WTC11 (cell line): Measurements from ENCODE around the gene SEMA5B. TPM values are rescaled to one million over a fixed set of nuclear protein-coding genes. Genes with fewer than 3 reads are reported as not detected.

Experiments
- ATAC-seq: fragments of 200-7000 bp; cut with Tn5 transposase; 2 replicates; pipeline ENCODE4 v1.10.0; 2021; ENCODE audit warnings: mild to moderate bottlenecking, moderate library complexity
- CTCF ChIA-PET: fragments of 300-600 bp; sonication (Branson Sonifier 250); formaldehyde crosslinking; loops from one replicate; lab custom pipeline; 2021; ENCODE audit warnings: antibody characterized with exemption; lab: Charles Lee
- POLR2A ChIA-PET: fragments of 350-600 bp; sonication (Branson Sonifier 250); formaldehyde crosslinking; loops from one replicate; lab custom pipeline; 2021; ENCODE audit warnings: antibody characterized with exemption; lab: Charles Lee
- DNase-seq: peaks from one replicate; pipeline ENCODE4 v3.0.0; 2021; ENCODE audit warnings: low spot score
- H3K27ac Mint-ChIP-seq: 2 replicates; pipeline ENCODE4 v1.8.0; 2021; ENCODE audit warnings: mixed read lengths
- H3K27me3 Mint-ChIP-seq: 2 replicates; pipeline ENCODE4 v1.8.0; 2021; ENCODE audit warnings: low read depth, mild to moderate bottlenecking, moderate library complexity, mixed read lengths
- H3K36me3 Mint-ChIP-seq: 2 replicates; pipeline ENCODE4 v1.8.0; 2021; ENCODE audit warnings: mixed read lengths
- H3K4me1 Mint-ChIP-seq: 2 replicates; pipeline ENCODE4 v1.8.0; 2022; ENCODE audit warnings: mixed read lengths
- H3K4me3 Mint-ChIP-seq: 2 replicates; pipeline ENCODE4 v1.8.0; 2021; ENCODE audit warnings: mild to moderate bottlenecking, moderate library complexity, mixed read lengths
- H3K9me3 Mint-ChIP-seq: 2 replicates; pipeline ENCODE4 v1.8.0; 2021; ENCODE audit warnings: mixed read lengths
- CREB1 ChIP-seq: sonication (generic); formaldehyde crosslinking; IDR thresholded peaks from 2 replicates; pipeline ENCODE4 v1.8.0; 2023; ENCODE audit warnings: mild to moderate bottlenecking, missing genetic modification reagents
- E2F1 ChIP-seq: sonication (generic); formaldehyde crosslinking; IDR thresholded peaks from 2 replicates; pipeline ENCODE4 v1.8.0; 2022; ENCODE audit warnings: mild to moderate bottlenecking, missing genetic modification reagents
- EMX1 ChIP-seq: fragments of 250-450 bp; sonication (Bioruptor Pico); IDR thresholded peaks from 2 replicates; pipeline ENCODE4 v1.8.0; 2021; ENCODE audit warnings: mild to moderate bottlenecking
- FOXJ3 ChIP-seq: sonication (generic); formaldehyde crosslinking; IDR thresholded peaks from 2 replicates; pipeline ENCODE4 v1.9.0; 2021; ENCODE audit warnings: missing genetic modification reagents, mild to moderate bottlenecking, borderline replicate concordance
- GABPB1 ChIP-seq: sonication (generic); formaldehyde crosslinking; IDR thresholded peaks from 2 replicates; pipeline ENCODE4 v1.8.1; 2023; ENCODE audit warnings: mild to moderate bottlenecking, missing genetic modification reagents
- HMGXB4 ChIP-seq: sonication (generic); formaldehyde crosslinking; IDR thresholded peaks from 2 replicates; pipeline ENCODE4 v1.8.1; 2023; ENCODE audit warnings: mild to moderate bottlenecking, moderate library complexity, missing genetic modification reagents
- JAZF1 ChIP-seq: fragments of 250-450 bp; sonication (Bioruptor Pico); IDR thresholded peaks from 2 replicates; pipeline ENCODE4 v1.9.0; 2021; ENCODE audit warnings: moderate library complexity, mild to moderate bottlenecking, inconsistent platforms
- KAT7 ChIP-seq: sonication (generic); formaldehyde crosslinking; IDR thresholded peaks from 2 replicates; pipeline ENCODE4 v1.8.1; 2023; ENCODE audit warnings: missing genetic modification reagents, mild to moderate bottlenecking, borderline replicate concordance
- MLX ChIP-seq: sonication (generic); formaldehyde crosslinking; IDR thresholded peaks from 2 replicates; pipeline ENCODE4 v1.8.1; 2023; ENCODE audit warnings: mild to moderate bottlenecking, missing genetic modification reagents, moderate library complexity
- NFATC4 ChIP-seq: fragments of 250-450 bp; sonication (Bioruptor Pico); IDR thresholded peaks from 2 replicates; pipeline ENCODE4 v1.9.0; 2021; ENCODE audit warnings: mild to moderate bottlenecking
- NR1H2 ChIP-seq: sonication (generic); formaldehyde crosslinking; IDR thresholded peaks from 2 replicates; pipeline ENCODE4 v1.9.0; 2021; ENCODE audit warnings: mild to moderate bottlenecking, moderate library complexity, missing genetic modification reagents
- SMAD3 ChIP-seq: sonication (generic); formaldehyde crosslinking; IDR thresholded peaks from 2 replicates; pipeline ENCODE4 v1.8.0; 2022; ENCODE audit warnings: missing genetic modification reagents, mild to moderate bottlenecking, borderline replicate concordance
- TCF7 ChIP-seq: sonication (generic); formaldehyde crosslinking; IDR thresholded peaks from 2 replicates; pipeline ENCODE4 v1.8.0; 2022; ENCODE audit warnings: mild to moderate bottlenecking, low read depth, missing genetic modification reagents, moderate library complexity
- TP53 ChIP-seq: sonication (generic); formaldehyde crosslinking; IDR thresholded peaks from 2 replicates; pipeline ENCODE4 v1.8.1; 2023; ENCODE audit warnings: mild to moderate bottlenecking, missing genetic modification reagents
- USF1 ChIP-seq: sonication (generic); formaldehyde crosslinking; IDR thresholded peaks from 2 replicates; pipeline ENCODE4 v1.8.0; 2022; ENCODE audit warnings: mild to moderate bottlenecking, missing genetic modification reagents
- ZNF281 ChIP-seq: sonication (generic); formaldehyde crosslinking; IDR thresholded peaks from 2 replicates; pipeline ENCODE4 v1.8.0; 2023; ENCODE audit warnings: mild to moderate bottlenecking, missing genetic modification reagents
- ZNF317 ChIP-seq: sonication (generic); formaldehyde crosslinking; IDR thresholded peaks from 2 replicates; pipeline ENCODE4 v1.8.1; 2023; ENCODE audit warnings: low read depth, mild to moderate bottlenecking, moderate library complexity, missing genetic modification reagents, borderline replicate concordance
- ZNF512 ChIP-seq: sonication (generic); formaldehyde crosslinking; IDR thresholded peaks from 2 replicates; pipeline ENCODE4 v1.8.1; 2022; ENCODE audit warnings: missing genetic modification reagents, borderline replicate concordance
- total RNA-seq: library from RNA; stranded (reverse); gene quantifications from 3 replicates; pipeline ENCODE4 v1.2.3, GENCODE V29; 2021
- TF ChIP-seq, protein P1 (sequence below): fragments of 250-450 bp; sonication (Bioruptor Pico); conservative IDR thresholded peaks from 2 replicates; pipeline ENCODE4 v1.9.0; 2021; ENCODE audit warnings: mild to moderate bottlenecking
- TF ChIP-seq, protein P2 (sequence below): fragments of 250-450 bp; sonication (Bioruptor Pico); IDR thresholded peaks from 2 replicates; pipeline ENCODE4 v1.9.0; 2021; ENCODE audit warnings: mild to moderate bottlenecking

Gene SEMA5B
- total RNA-seq, 1 experiment from 2014 or later = 20.7 TPM

GRCh38 chr3:123064914-123065313 is 37.4 kb upstream of the SEMA5B start:
- TF ChIP-seq ZNF317 (CRISPR knock-in tag) (no peak), HMGXB4 (no peak), GABPB1 (CRISPR knock-in tag) (no peak), NFATC4 (CRISPR knock-in tag) (no peak), JAZF1 (CRISPR knock-in tag) (no peak), ZNF512 (CRISPR knock-in tag) (no peak), TCF7 (CRISPR knock-in tag) (no peak), KAT7 (CRISPR knock-in tag) (no peak), USF1 (no peak), ZNF281 (CRISPR knock-in tag) (no peak), FOXJ3 (CRISPR knock-in tag) (no peak), CREB1 (CRISPR knock-in tag) (no peak), EMX1 (CRISPR knock-in tag) (no peak), SMAD3 (no peak), TP53 (CRISPR knock-in tag) (no peak), E2F1 (CRISPR knock-in tag) (no peak), MLX (CRISPR knock-in tag) (no peak), NR1H2 (CRISPR knock-in tag) (no peak)
- TF ChIP-seq, protein P1, sequence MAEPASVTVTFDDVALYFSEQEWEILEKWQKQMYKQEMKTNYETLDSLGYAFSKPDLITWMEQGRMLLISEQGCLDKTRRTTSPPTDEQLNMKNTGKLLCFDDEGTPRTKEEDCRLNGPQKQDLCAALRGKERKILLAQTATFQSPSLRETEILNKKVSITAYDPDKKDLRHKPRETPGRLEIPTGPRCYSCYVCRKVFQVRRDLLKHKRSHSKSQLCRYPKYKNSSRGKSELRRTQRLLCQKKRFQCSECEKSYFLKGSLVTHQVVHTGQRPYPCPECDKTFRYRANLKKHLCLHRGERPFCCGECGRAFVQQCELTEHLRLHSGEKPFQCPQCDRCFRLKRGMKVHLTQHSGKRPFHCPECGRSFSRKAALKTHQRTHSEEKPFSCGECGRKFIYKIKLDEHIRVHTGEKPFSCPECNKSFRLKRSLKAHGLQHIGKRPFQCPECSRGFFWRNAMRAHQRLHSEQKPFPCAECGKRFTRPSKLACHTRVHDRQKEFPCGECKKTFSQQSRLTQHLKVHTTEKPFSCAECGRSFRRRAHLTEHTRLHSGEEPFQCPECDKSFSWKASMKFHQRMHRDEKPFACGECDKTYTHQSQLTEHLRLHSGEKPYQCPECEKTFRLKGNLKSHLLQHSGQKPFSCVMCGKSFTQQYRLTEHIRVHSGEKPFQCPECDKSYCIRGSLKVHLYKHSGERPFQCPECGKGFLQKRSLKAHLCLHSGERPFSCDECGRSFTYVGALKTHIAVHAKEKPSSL (CRISPR knock-in tag) = no peak
- TF ChIP-seq, protein P2, sequence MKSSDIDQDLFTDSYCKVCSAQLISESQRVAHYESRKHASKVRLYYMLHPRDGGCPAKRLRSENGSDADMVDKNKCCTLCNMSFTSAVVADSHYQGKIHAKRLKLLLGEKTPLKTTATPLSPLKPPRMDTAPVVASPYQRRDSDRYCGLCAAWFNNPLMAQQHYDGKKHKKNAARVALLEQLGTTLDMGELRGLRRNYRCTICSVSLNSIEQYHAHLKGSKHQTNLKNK (CRISPR knock-in tag) = no peak
- no peak overlapping the region for H3K27ac Mint-ChIP-seq
- POLR2A ChIA-PET = no interaction called here
- H3K36me3 Mint-ChIP-seq = no peaks in the 10 kb centered on the region
- ATAC-seq = no peak
- peaks cover 5% of the 10 kb centered on the region; the same call in 1 of the 2 replicates for H3K9me3 Mint-ChIP-seq
- DNase-seq = no peak
- peaks cover 26% of the 10 kb centered on the region for H3K4me1 Mint-ChIP-seq
- H3K27me3 Mint-ChIP-seq = peaks cover 36% of the 10 kb centered on the region
- CTCF ChIA-PET = interaction anchor here (1.3 kb wide), 1 partner anchor 21 kb away, joined by 3 read pairs; no protein-coding TSS in a partner anchor
- no peak overlapping the region for H3K4me3 Mint-ChIP-seq
